Activated naive CD4-positive, alpha-beta T cell treated with anti-CD3 and anti-CD28 coated beads, Interleukin-2, amount 50 U/mL, for 24 hours (primary cell): Measurements from ENCODE around the gene TIA1.
"Not testable (repeated sequence)": the region's sequence is repeated elsewhere in the genome, so short reads cannot be mapped to it uniquely, and the experiment has no call there.

Experiments
- H3K27ac Mint-ChIP-seq: one replicate; pipeline ENCODE4 v1.8.0; 2021; ENCODE audit warnings: mild to moderate bottlenecking, mixed read lengths
- H3K27me3 Mint-ChIP-seq: one replicate; pipeline ENCODE4 v1.8.0; 2021; ENCODE audit warnings: mixed read lengths
- H3K36me3 Mint-ChIP-seq: one replicate; pipeline ENCODE4 v1.8.0; 2021; ENCODE audit warnings: mixed read lengths
- H3K4me1 Mint-ChIP-seq: one replicate; pipeline ENCODE4 v1.8.0; 2021; ENCODE audit warnings: mixed read lengths
- H3K4me3 Mint-ChIP-seq: one replicate; pipeline ENCODE4 v1.8.0; 2021; ENCODE audit warnings: mild to moderate bottlenecking, mixed read lengths
- H3K9me3 Mint-ChIP-seq: one replicate; pipeline ENCODE4 v1.8.0; 2021; ENCODE audit warnings: mixed read lengths

TIA1 gene

DNA sequence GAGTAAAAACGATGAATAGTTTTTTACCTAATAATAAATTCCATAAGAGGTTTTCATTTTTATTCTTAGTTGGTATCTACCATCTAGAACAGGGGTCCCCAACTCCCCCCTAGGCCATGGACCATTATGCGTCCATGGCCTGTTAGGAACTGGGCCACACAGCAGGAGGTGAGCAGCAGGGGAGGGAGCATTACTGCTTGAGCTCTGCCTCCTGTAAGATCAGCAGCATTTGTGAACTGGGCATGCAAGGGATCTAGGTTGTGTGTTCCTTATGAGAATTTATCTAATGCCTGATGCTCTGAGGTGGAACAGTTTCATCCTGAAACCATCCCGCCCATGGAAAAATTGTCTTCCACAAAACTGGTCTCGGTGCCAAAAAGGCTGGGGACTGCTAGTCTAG lies 5.9 kb downstream of the TIA1 start:
- Mint-ChIP-seq H3K27me3 (no peaks in the 10 kb centered on the region), H3K9me3 (no peaks in the 10 kb centered on the region), H3K27ac (peak overlapping the region; percentile 14), H3K4me3 (no peak overlapping the region), H3K36me3 (peaks cover 11% of the 10 kb centered on the region), H3K4me1 (peaks cover 62% of the 10 kb centered on the region)

DNA sequence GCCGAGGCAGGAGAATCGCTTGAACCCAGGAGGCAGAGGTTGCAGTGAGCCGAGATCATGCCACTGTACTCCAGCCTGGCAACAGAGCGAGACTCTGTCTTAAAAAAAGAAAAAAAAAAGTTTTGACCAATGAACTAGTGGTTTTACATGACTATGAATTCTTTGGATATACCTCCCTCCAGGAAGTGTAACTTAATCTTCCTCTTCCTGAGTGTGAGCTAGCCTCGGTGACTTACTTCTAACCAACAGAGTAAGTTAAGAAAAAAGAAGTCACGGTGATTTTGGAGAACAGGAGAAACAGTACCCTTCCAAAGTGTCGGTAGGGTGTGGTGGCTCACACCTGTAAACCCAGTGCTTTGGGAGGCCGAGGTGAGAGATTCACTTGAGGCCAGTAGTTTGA lies 7.1 kb downstream of the TIA1 start:
- Mint-ChIP-seq H3K4me3 (peak overlapping the region; percentile 36), H3K9me3 (no peaks in the 10 kb centered on the region), H3K4me1 (peaks cover 60% of the 10 kb centered on the region), H3K36me3 (peaks cover 11% of the 10 kb centered on the region), H3K27me3 (no peaks in the 10 kb centered on the region), H3K27ac (peak overlapping the region; percentile 51)

DNA sequence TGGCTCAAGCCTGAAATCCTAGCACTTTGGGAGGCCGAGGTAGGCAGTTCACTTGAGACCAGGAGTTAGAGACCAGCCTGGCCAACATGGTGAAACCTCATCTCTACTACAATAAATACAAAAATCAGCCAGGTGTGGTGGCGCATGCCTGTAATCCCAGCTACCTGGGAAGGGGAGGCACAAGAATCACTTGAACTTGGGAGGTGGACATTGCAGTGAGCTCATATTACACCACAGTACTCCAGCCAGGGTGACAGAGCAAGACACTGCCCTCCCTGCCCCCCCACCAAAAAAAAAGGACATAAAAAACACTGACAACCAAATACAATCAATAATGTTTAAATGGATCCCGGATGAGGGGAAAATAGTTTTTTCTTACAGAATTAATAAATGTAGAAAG lies 7.8 kb downstream of the TIA1 start:
- no peak overlapping the region for H3K27ac Mint-ChIP-seq
- H3K4me1 Mint-ChIP-seq, result peaks cover 52% of the 10 kb centered on the region
- H3K4me3 Mint-ChIP-seq, result no peak overlapping the region
- H3K36me3 Mint-ChIP-seq, result peaks cover 8% of the 10 kb centered on the region
- H3K9me3 Mint-ChIP-seq, result no peaks in the 10 kb centered on the region
- no peaks in the 10 kb centered on the region for H3K27me3 Mint-ChIP-seq

DNA sequence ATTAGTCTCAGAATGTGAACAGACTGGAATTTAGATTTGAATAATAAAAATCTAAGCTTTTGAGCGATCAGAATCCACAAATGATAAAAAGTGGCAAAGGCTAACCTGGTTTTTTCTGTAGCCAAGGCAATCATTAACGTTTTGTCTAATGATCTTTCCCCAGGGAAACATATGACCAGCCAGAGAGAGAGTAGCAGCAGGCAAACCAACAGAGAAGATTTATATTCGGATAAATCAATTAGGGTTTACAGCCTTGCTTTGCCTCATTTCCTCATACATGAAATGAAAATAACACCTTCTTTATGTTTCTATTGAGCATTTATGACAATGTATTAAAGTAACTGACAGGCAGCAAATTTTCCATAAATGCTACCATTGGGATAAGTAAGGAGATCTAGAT lies 14.5 kb downstream of the TIA1 start:
- Mint-ChIP-seq H3K27me3 (no peaks in the 10 kb centered on the region), H3K4me3 (no peak overlapping the region), H3K27ac (no peak overlapping the region), H3K4me1 (peaks cover 3% of the 10 kb centered on the region), H3K9me3 (no peaks in the 10 kb centered on the region), H3K36me3 (peaks cover 6% of the 10 kb centered on the region)

DNA sequence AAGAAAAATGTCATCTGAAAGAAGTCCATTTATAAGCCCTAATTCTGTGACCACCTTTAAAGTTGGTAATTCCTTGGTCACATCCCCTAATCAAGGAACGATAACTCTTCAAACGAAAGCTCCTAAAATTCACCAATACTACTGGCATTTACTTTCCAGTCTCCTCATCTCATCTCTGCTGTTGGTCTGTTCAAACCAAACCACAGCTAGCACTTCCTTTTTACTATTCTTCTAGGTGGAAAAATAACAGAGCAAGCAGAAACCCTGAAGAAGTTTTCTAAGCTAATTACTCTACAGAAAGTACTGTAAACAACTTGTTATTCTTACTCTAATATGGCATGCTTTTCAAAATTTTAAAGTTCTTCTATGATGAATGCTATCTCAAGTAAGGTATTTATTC lies 21.6 kb downstream of the TIA1 start:
- peaks cover 10% of the 10 kb centered on the region for H3K4me1 Mint-ChIP-seq
- no peak overlapping the region for H3K4me3 Mint-ChIP-seq
- no peaks in the 10 kb centered on the region for H3K9me3 Mint-ChIP-seq
- H3K27me3 Mint-ChIP-seq, result no peaks in the 10 kb centered on the region
- peaks cover 13% of the 10 kb centered on the region for H3K36me3 Mint-ChIP-seq
- H3K27ac Mint-ChIP-seq, result peak overlapping the region; percentile 84

DNA sequence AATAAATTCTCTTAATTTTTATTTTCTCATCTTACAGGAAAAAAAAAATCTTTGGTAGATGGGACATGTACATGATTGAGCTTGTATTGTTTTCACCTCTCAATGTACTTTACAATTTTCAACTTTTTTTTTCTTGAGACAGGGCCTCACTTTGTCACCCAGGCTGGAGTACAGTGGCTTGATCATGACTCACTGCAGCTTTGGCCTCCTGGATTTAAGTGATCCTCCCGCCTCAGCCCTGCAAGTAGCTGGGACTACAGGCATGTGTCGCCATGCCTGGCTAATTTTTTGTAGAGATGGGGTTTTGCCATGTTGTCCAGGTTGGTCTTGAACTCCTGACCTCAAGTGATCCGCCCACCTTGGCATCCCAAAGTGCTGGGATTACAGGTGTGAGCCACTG lies 25.1 kb downstream of the TIA1 start:
- H3K9me3 Mint-ChIP-seq, H3K4me3 Mint-ChIP-seq, H3K27ac Mint-ChIP-seq, H3K27me3 Mint-ChIP-seq: not testable (repeated sequence)
- H3K4me1 Mint-ChIP-seq, result peaks cover 19% of the 10 kb centered on the region
- peaks cover 23% of the 10 kb centered on the region for H3K36me3 Mint-ChIP-seq

DNA sequence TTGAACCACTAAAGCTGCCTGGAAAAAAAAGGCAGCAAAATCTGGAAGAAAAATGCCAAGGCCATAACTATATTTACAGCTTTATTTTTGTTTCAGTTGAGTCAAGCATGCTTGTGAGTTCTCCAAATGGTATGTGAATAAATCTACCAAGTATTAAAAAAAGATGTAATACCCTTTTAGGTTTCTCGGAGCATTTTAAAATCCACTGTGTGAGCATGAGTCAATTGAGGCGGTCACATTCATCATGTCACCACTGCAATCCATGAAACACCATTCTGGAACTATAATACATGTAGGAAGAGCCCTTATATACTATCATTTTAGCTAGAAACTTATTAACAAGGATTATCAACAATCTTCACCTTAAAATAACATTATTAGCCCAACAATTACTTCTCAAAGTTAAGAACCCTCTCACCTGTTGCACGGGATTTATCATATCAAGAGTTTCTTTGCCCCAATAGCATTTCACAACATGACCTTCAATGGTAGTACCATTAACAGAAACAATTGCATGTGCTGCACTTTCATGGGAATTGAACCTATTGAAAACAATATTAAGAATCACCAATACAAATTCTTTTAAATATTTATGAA lies 33.4 kb downstream of the TIA1 start:
- no peaks in the 10 kb centered on the region for H3K27me3 Mint-ChIP-seq

DNA sequence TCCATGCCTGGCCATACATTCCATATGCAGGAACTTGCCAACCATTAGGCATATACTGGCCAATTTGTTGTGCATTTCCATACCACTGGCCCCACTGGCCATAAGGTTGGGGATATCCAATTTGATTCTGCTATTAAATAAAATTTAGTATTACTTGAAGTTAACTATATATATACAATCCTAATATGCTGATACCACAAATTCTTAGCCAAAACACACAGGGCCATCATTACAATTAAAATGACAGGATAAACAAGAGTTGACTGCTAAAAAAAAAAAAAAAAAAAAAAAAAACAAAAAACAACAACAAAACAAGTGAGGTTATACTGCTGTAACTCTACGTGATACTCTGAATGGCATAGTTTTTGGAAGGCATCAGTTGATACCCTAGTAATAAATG lies 34.1 kb downstream of the TIA1 start:
- peaks cover 21% of the 10 kb centered on the region for H3K36me3 Mint-ChIP-seq
- peaks cover 36% of the 10 kb centered on the region for H3K4me1 Mint-ChIP-seq
- H3K4me3 Mint-ChIP-seq, result no peak overlapping the region

More for the DNA sequence above, 33.4 kb downstream of the TIA1 start:
- peaks cover 29% of the 10 kb centered on the region for H3K4me1 Mint-ChIP-seq
- H3K4me3 Mint-ChIP-seq, result no peak overlapping the region
- peak overlapping the region; percentile 57 for H3K27ac Mint-ChIP-seq
- H3K36me3 Mint-ChIP-seq, result peaks cover 21% of the 10 kb centered on the region
- no peaks in the 10 kb centered on the region for H3K9me3 Mint-ChIP-seq

DNA sequence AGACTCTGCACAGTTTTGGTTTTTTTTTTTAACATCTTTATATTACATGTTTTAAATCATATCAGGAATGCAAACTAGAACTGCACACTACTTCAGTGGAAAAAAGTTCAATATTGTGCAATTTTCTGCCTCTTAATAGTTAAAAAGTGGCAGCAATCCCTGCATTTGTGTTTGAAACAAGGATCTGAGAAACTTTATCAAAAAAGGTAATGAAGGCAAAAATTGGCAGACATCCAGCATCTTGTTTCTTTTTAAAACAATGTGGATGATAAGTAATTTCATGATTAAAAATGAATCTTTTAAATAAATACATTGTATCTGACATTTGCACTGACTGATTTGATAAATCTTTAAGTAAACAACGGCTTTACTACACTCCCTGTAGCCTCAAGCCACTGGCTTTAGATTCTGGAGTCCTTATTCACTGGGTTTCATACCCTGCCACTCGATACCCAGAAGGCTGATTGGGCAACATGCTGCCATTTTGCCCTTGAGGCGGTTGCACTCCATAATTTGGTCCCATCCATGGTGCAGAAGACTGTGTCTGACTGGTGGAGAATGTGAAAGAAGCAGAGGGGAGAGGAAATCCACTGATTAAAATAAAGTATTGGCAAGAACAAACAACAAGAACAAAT lies 36.0 kb downstream of the TIA1 start:
- Mint-ChIP-seq H3K36me3 (peaks cover 13% of the 10 kb centered on the region), H3K4me1 (peaks cover 31% of the 10 kb centered on the region), H3K4me3 (no peak overlapping the region), H3K27me3 (no peaks in the 10 kb centered on the region), H3K9me3 (no peaks in the 10 kb centered on the region), H3K27ac (peak overlapping the region; percentile 60)

More for the DNA sequence above, 34.1 kb downstream of the TIA1 start:
- Mint-ChIP-seq H3K27me3 (no peaks in the 10 kb centered on the region), H3K9me3 (no peaks in the 10 kb centered on the region), H3K27ac (peak overlapping the region; percentile 41)

DNA sequence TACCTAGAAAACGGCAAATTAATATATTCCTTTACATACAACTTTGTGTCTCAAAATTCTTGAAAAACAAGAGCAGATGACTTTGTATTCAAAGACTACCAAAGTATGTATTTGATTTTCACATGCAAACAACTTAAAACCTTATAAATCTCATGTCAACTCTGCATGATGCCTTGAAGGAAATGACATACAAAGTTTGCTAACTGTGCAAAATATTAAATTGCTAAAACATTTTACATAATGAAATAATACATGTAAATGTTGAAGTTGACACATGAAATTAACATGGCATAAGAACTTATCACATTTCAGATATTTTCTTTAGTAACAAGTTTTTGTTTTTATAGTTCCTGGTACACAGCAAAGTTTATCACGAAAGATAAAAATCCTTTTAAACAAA lies 36.8 kb downstream of the TIA1 start:
- Mint-ChIP-seq H3K27ac (no peak overlapping the region), H3K36me3 (peaks cover 11% of the 10 kb centered on the region), H3K9me3 (no peaks in the 10 kb centered on the region), H3K27me3 (no peaks in the 10 kb centered on the region), H3K4me1 (peaks cover 31% of the 10 kb centered on the region), H3K4me3 (no peak overlapping the region)

DNA sequence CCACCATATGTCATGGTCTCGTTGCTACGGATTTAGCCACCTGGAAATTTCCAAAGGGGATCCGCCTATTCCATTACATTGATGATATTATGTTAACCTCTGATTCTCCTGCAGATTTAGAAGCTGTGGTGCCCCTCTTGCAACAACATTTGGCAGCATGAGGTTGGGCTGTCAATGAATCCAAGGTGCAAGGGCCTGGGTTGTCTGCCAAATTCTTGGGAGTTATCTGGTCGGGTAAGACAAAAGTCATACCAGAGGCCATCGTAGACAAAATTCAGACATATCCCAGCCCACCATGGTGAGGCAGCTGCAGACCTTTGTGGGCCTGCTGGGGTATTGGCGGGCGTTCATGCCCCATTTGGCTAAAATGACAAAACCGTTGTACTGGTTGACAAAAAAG lies 44.0 kb downstream of the TIA1 start:
- Mint-ChIP-seq H3K4me3 (no peak overlapping the region), H3K36me3 (no peaks in the 10 kb centered on the region), H3K9me3 (no peaks in the 10 kb centered on the region), H3K4me1 (peaks cover 1% of the 10 kb centered on the region), H3K27ac (no peak overlapping the region), H3K27me3 (no peaks in the 10 kb centered on the region)

DNA sequence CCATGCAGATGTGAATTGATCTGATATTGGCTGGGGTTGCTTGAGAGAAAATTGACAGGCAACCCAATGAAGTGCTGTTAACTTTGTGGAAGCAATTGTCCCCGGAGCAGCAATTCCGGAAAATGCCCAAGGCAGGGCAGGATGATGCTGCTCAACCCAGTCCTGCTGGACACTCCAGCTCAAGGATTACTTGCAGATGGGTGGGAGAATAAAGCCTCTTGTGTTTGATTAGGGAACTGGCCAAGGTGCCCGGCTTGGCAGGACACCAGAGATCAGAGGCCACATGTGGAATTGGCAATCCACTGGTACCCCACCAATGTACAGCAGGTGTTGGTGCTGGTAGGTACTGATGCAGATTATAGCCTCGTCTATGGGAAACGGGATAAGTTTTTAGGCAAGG lies 45.3 kb downstream of the TIA1 start:
- Mint-ChIP-seq H3K27me3 (no peaks in the 10 kb centered on the region), H3K27ac (no peak overlapping the region)

DNA sequence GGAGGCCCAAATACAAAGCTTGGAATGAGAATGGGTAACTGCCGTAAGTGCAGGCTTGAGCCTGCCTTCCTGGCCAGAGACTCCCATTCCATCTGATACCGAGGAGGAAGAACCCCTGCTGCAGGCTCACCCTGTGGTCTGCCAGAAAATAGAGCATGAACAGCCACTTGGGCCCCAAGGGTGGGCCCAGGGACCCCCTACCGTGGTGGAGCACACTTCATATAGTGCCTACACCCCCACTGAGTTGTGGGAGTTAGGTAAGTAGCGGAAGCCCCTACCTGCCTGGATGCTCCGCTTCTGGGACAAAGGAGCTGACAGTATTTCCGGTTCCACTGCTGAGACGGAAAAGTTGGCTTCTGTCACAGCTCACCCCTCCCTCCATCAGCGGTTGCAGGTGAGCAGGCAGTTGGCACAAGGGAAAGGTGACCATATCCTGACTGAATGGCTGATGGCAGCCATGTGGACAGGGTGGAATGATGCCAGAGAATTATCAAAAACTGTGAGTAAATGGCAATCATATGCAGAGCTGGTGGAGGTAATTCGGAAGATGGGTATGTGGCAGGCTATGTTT lies 46.1 kb downstream of the TIA1 start:
- H3K36me3 Mint-ChIP-seq, result no peaks in the 10 kb centered on the region
- H3K27ac Mint-ChIP-seq, result peak overlapping the region; percentile 46
- H3K4me3 Mint-ChIP-seq, result no peak overlapping the region
- H3K9me3 Mint-ChIP-seq, result no peaks in the 10 kb centered on the region
- no peaks in the 10 kb centered on the region for H3K27me3 Mint-ChIP-seq
- no peaks in the 10 kb centered on the region for H3K4me1 Mint-ChIP-seq

More for the DNA sequence above, 45.3 kb downstream of the TIA1 start:
- H3K36me3 Mint-ChIP-seq, result no peaks in the 10 kb centered on the region
- H3K9me3 Mint-ChIP-seq, result no peaks in the 10 kb centered on the region
- no peaks in the 10 kb centered on the region for H3K4me1 Mint-ChIP-seq
- H3K4me3 Mint-ChIP-seq, result no peak overlapping the region

DNA sequence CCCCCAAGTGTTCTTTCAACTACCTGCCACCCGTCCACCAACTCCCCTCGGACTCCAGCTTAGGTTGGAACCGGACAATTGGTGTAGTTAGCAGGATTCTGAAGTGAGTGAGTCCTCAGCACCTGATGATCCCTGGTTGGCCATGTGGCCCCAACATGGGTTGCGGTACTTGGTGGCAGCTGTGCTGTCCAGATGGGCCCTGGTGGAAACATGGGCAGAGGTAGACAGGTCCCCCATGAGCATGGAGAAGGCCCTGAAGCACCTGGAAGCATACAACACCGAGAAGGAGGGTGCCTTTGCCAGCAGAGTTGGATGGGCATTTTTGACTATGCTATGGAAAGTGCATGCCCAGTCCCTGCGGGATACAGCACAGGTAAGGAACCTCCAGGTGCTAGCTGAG lies 46.6 kb downstream of the TIA1 start:
- H3K36me3 Mint-ChIP-seq, result no peaks in the 10 kb centered on the region
- no peaks in the 10 kb centered on the region for H3K27me3 Mint-ChIP-seq
- no peaks in the 10 kb centered on the region for H3K4me1 Mint-ChIP-seq

DNA sequence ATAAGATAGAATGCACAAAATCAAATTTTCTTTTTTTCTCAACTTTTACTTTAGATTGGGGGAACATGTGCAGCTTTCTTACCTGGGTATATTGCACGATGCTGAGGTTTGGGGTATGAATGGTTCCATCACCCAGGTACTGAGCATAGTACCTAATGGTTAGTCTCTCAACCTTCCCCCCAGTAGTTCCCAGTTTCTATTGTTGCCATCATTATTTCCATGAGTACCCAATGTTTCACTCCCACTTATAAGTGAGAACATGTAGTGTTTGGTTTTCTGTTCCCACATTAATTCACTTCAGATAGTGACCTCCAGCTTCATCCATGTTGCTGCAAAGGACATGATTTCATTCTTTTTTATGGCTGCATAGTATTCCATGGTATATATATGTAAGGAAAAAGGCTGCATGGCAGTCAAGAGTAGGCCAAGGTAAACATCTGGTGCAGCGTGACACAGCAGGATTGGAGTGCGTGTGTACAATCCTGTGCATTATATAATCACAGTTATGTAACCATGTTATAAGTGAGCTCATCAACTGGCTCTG lies 47.1 kb downstream of the TIA1 start:
- no peak overlapping the region for H3K4me3 Mint-ChIP-seq
- H3K4me1 Mint-ChIP-seq, result no peaks in the 10 kb centered on the region
- H3K27me3 Mint-ChIP-seq, result no peaks in the 10 kb centered on the region
- H3K36me3 Mint-ChIP-seq, result no peaks in the 10 kb centered on the region
- H3K27ac Mint-ChIP-seq, result no peak overlapping the region
- no peaks in the 10 kb centered on the region for H3K9me3 Mint-ChIP-seq

More for the DNA sequence above, 46.6 kb downstream of the TIA1 start:
- Mint-ChIP-seq H3K27ac (peak overlapping the region; percentile 46), H3K9me3 (no peaks in the 10 kb centered on the region), H3K4me3 (no peak overlapping the region)

DNA sequence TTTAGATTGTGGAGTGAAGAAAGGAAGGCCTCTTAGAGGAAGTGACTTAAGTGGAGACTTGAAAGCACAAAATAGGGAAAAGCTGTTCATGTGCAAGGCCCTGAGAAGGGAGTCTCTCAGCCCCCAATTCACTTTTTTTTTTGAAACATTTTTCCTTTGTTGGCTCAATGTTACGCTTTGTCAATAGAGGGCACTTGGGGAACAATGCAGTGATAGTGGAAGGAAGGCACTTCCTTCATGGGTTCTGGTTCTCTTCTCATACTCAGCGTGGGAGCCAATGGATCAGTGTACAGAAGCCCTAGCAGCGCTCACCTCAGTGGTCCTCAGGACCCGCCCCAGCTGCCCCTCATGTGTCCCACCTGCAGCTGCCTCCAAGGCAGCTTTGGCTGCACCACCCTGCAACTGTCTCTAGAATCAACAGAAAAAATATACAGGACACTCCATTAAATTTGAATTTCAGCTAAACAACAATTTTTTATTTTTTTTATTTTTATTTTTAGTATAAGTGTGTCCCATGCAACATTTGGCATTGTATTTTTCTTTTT lies 49.0 kb downstream of the TIA1 start:
- Mint-ChIP-seq H3K9me3 (no peaks in the 10 kb centered on the region), H3K4me1 (no peaks in the 10 kb centered on the region), H3K4me3 (no peak overlapping the region)

More for the DNA sequence above, 49.0 kb downstream of the TIA1 start:
- H3K36me3 Mint-ChIP-seq, result no peaks in the 10 kb centered on the region
- no peaks in the 10 kb centered on the region for H3K27me3 Mint-ChIP-seq
- H3K27ac Mint-ChIP-seq, result no peak overlapping the region
